ENCODE results near the gene ZNF319.

ZNF319 gene

GRCh38 chr16:57958544-57958943, 41.9 kb downstream of the ZNF319 start:
- Histone ChIP-seq H3K9ac (ENCODE audit: low read depth, low read length) (no peak overlapping the region), H3K27ac (ENCODE audit: low read depth, low read length) (no peak overlapping the region), H3K4me1 (ENCODE audit: insufficient read depth, low read length) (no peaks in the 10 kb centered on the region), H3K36me3 (ENCODE audit: insufficient read depth, low read length) (no peaks in the 10 kb centered on the region), H3K4me3 (ENCODE audit: low read length) (no peak overlapping the region), H3K9me3 (ENCODE audit: insufficient read depth, low read depth, low read length) (no peaks in the 10 kb centered on the region), H3K27me3 (ENCODE audit: insufficient read depth, low read length) (no peaks in the 10 kb centered on the region)
- WGBS: 78% methylated on average over 5 of the region's 6 CpGs

- H3K27ac ChIP-seq (ENCODE audit: low read depth, low read length): no peak overlapping the region
- H3K27me3 ChIP-seq (ENCODE audit: insufficient read depth, low read length): no peaks in the 10 kb centered on the region
- H3K9ac ChIP-seq (ENCODE audit: low read depth, low read length): no peak overlapping the region
- WGBS: 82% methylated on average over 6 of the region's 8 CpGs
- no peaks in the 10 kb centered on the region for H3K36me3 ChIP-seq (ENCODE audit: insufficient read depth, low read length)
- no peaks in the 10 kb centered on the region for H3K9me3 ChIP-seq (ENCODE audit: insufficient read depth, low read depth, low read length)
- H3K4me3 ChIP-seq (ENCODE audit: low read length): no peak overlapping the region
- H3K4me1 ChIP-seq (ENCODE audit: insufficient read depth, low read length): no peaks in the 10 kb centered on the region
These were observed 42.6 kb downstream of the ZNF319 start for GRCh38 chr16:57957673-57958392.

- WGBS: 79% methylated on average over 7 of the region's 8 CpGs
- no peaks in the 10 kb centered on the region for H3K36me3 ChIP-seq (ENCODE audit: insufficient read depth, low read length)
- H3K4me1 ChIP-seq (ENCODE audit: insufficient read depth, low read length): no peaks in the 10 kb centered on the region
- no peaks in the 10 kb centered on the region for H3K27me3 ChIP-seq (ENCODE audit: insufficient read depth, low read length)
- H3K9me3 ChIP-seq (ENCODE audit: insufficient read depth, low read depth, low read length): no peaks in the 10 kb centered on the region
- H3K4me3 ChIP-seq (ENCODE audit: low read length): no peak overlapping the region
- H3K27ac ChIP-seq (ENCODE audit: low read depth, low read length): no peak overlapping the region
- H3K9ac ChIP-seq (ENCODE audit: low read depth, low read length): no peak overlapping the region
These were observed 43.4 kb downstream of the ZNF319 start for GRCh38 chr16:57956924-57957672.

- no peaks in the 10 kb centered on the region for H3K36me3 ChIP-seq (ENCODE audit: insufficient read depth, low read length)
- no peaks in the 10 kb centered on the region for H3K27me3 ChIP-seq (ENCODE audit: insufficient read depth, low read length)
- H3K4me3 ChIP-seq (ENCODE audit: low read length): no peak overlapping the region
- WGBS: 94% methylated on average over 8 of the region's 8 CpGs
- H3K4me1 ChIP-seq (ENCODE audit: insufficient read depth, low read length): no peaks in the 10 kb centered on the region
- no peaks in the 10 kb centered on the region for H3K9me3 ChIP-seq (ENCODE audit: insufficient read depth, low read depth, low read length)
- no peak overlapping the region for H3K9ac ChIP-seq (ENCODE audit: low read depth, low read length)
- no peak overlapping the region for H3K27ac ChIP-seq (ENCODE audit: low read depth, low read length)
These were observed 44.1 kb downstream of the ZNF319 start for GRCh38 chr16:57956270-57956808.

- Histone ChIP-seq H3K9ac (ENCODE audit: low read depth, low read length) (no peak overlapping the region), H3K4me1 (ENCODE audit: insufficient read depth, low read length) (no peaks in the 10 kb centered on the region), H3K36me3 (ENCODE audit: insufficient read depth, low read length) (no peaks in the 10 kb centered on the region), H3K27me3 (ENCODE audit: insufficient read depth, low read length) (no peaks in the 10 kb centered on the region), H3K4me3 (ENCODE audit: low read length) (no peak overlapping the region), H3K9me3 (ENCODE audit: insufficient read depth, low read depth, low read length) (no peaks in the 10 kb centered on the region), H3K27ac (ENCODE audit: low read depth, low read length) (no peak overlapping the region)
- WGBS: 88% methylated on average over 12 of the region's 12 CpGs
These were observed 44.8 kb downstream of the ZNF319 start for GRCh38 chr16:57955572-57956188.

GRCh38 chr16:57953857-57954256, 46.6 kb downstream of the ZNF319 start:
- no peaks in the 10 kb centered on the region for H3K27me3 ChIP-seq (ENCODE audit: insufficient read depth, low read length)
- H3K4me3 ChIP-seq (ENCODE audit: low read length): no peak overlapping the region
- H3K9me3 ChIP-seq (ENCODE audit: insufficient read depth, low read depth, low read length): no peaks in the 10 kb centered on the region
- no peak overlapping the region for H3K9ac ChIP-seq (ENCODE audit: low read depth, low read length)
- WGBS: 100% methylated on average over 1 of the region's 1 CpG
- no peaks in the 10 kb centered on the region for H3K4me1 ChIP-seq (ENCODE audit: insufficient read depth, low read length)
- no peaks in the 10 kb centered on the region for H3K36me3 ChIP-seq (ENCODE audit: insufficient read depth, low read length)
- H3K27ac ChIP-seq (ENCODE audit: low read depth, low read length): no peak overlapping the region

GRCh38 chr16:57952909-57953308, 47.6 kb downstream of the ZNF319 start:
- Histone ChIP-seq H3K36me3 (ENCODE audit: insufficient read depth, low read length) (no peaks in the 10 kb centered on the region), H3K27ac (ENCODE audit: low read depth, low read length) (no peak overlapping the region), H3K4me3 (ENCODE audit: low read length) (no peak overlapping the region), H3K9me3 (ENCODE audit: insufficient read depth, low read depth, low read length) (no peaks in the 10 kb centered on the region), H3K27me3 (ENCODE audit: insufficient read depth, low read length) (no peaks in the 10 kb centered on the region), H3K4me1 (ENCODE audit: insufficient read depth, low read length) (no peaks in the 10 kb centered on the region), H3K9ac (ENCODE audit: low read depth, low read length) (no peak overlapping the region)
- 93% methylated on average over 9 of the region's 9 CpGs for WGBS

- no peaks in the 10 kb centered on the region for H3K4me1 ChIP-seq (ENCODE audit: insufficient read depth, low read length)
- H3K27me3 ChIP-seq (ENCODE audit: insufficient read depth, low read length): no peaks in the 10 kb centered on the region
- H3K9ac ChIP-seq (ENCODE audit: low read depth, low read length): no peak overlapping the region
- 96% methylated on average over 7 of the region's 7 CpGs for WGBS
- no peaks in the 10 kb centered on the region for H3K36me3 ChIP-seq (ENCODE audit: insufficient read depth, low read length)
- no peaks in the 10 kb centered on the region for H3K9me3 ChIP-seq (ENCODE audit: insufficient read depth, low read depth, low read length)
- no peak overlapping the region for H3K4me3 ChIP-seq (ENCODE audit: low read length)
- no peak overlapping the region for H3K27ac ChIP-seq (ENCODE audit: low read depth, low read length)
These were observed 49.1 kb downstream of the ZNF319 start for GRCh38 chr16:57951204-57951960.

GRCh38 chr16:57950382-57950781, 50.1 kb downstream of the ZNF319 start:
- 53% methylated on average over 6 of the region's 6 CpGs for whole genome bisulfite sequencing

GRCh38 chr16:57949595-57950238, 50.8 kb downstream of the ZNF319 start:
- no peaks in the 10 kb centered on the region for H3K27me3 ChIP-seq (ENCODE audit: insufficient read depth, low read length)
- H3K4me1 ChIP-seq (ENCODE audit: insufficient read depth, low read length): no peaks in the 10 kb centered on the region
- no peaks in the 10 kb centered on the region for H3K9me3 ChIP-seq (ENCODE audit: insufficient read depth, low read depth, low read length)
- no peaks in the 10 kb centered on the region for H3K36me3 ChIP-seq (ENCODE audit: insufficient read depth, low read length)
- H3K9ac ChIP-seq (ENCODE audit: low read depth, low read length): no peak overlapping the region
- H3K4me3 ChIP-seq (ENCODE audit: low read length): no peak overlapping the region
- H3K27ac ChIP-seq (ENCODE audit: low read depth, low read length): no peak overlapping the region
- 84% methylated on average over 5 of the region's 5 CpGs for WGBS

More at GRCh38 chr16:57950382-57950781, 50.1 kb downstream of the ZNF319 start:
- Histone ChIP-seq H3K9me3 (ENCODE audit: insufficient read depth, low read depth, low read length) (no peaks in the 10 kb centered on the region), H3K4me3 (ENCODE audit: low read length) (no peak overlapping the region), H3K27me3 (ENCODE audit: insufficient read depth, low read length) (no peaks in the 10 kb centered on the region), H3K27ac (ENCODE audit: low read depth, low read length) (no peak overlapping the region), H3K36me3 (ENCODE audit: insufficient read depth, low read length) (no peaks in the 10 kb centered on the region), H3K4me1 (ENCODE audit: insufficient read depth, low read length) (no peaks in the 10 kb centered on the region), H3K9ac (ENCODE audit: low read depth, low read length) (no peak overlapping the region)
